Spleen (tissue), 7 donors: ENCODE data around the gene EFNA5.

Source experiments
- CTCF ChIP-seq, 11 experiments: fragments of 200-600 bp in 7 of 11; fragments of 450-650 bp in 4 of 11; sonication (generic) in 4 of 11; IDR thresholded peaks in 8 of 11; conservative IDR thresholded peaks in 3 of 11; 1 replicate in 7 of 11; 2 replicates in 4 of 11; pipeline versions ENCODE4 v1.4.0 to v1.8.0; 2016 to 2021; ENCODE audit warnings: antibody characterized with exemption in 11 of 11, inconsistent platforms in 4 of 11, mild to moderate bottlenecking in 1 of 11
- POLR2AphosphoS5 ChIP-seq, 3 donors: sonication (generic); formaldehyde crosslinking; IDR thresholded peaks; one replicate each; pipeline ENCODE4 v1.5.1; 2017; ENCODE audit warnings: antibody characterized with exemption in 3 of 3
- donor health status: DM: no; HTN: no; CAD: no; lungs with moderate emphysema.
- donor health status: DM: no; HTN: no; CAD: no.
- donor health status: DM: no; HTN: no; CAD: no.

DNA sequence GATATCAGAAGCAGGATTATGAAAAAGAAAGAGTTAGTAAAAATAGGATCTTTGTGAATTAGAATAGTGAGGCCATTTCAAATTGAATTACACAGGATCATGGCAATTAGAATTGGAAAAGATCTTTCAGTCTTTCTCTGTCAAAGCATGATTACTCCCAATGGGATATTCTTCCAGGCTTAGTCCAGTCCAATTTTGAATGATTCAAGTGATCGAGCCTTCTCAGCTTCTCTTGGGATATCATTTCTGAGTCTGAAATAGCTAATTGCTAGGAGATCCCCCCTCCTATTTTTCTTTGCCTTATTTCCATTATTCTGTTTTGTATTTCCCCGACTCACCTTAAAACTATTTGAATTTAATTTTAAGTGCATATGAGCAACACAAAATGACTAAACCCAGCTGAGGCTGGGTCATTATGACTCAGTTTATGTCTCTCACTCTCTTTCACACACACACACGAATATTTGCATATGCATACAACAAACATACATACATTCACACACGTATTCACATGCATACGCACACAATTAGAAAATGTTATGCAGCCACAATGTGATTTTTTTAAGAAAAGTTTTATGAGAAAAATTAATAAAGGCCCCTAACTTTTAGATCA is 34.8 kb upstream of the EFNA5 start:
- TF ChIP-seq CTCF (IDR thresholded peaks at IDR 0.05 in 8 of 11, conservative IDR thresholded peaks at IDR 0.05 in 3 of 11) (no peak), POLR2AphosphoS5 (IDR thresholded peaks at IDR 0.05) (no peak)
